Right renal cortex interstitium (tissue), 3 donors: ENCODE results near the gene PLEKHG5. TPM values are rescaled to one million over a fixed set of nuclear protein-coding genes. Genes with fewer than 3 reads are reported as not detected.

Experiments
- DNase-seq, 3 donors: peaks; one replicate each; pipeline ENCODE4 v3.0.0-alpha.2; 2013; ENCODE audit warnings: low read depth in 3 of 3, low spot score in 2 of 3
- polyA plus RNA-seq, 3 donors: library from polyadenylated mRNA; unstranded; fragments of 120-200 nt; gene quantifications; one replicate each; pipeline ENCODE4 v1.2.1, GENCODE V29; 2013; ENCODE audit not compliant: insufficient read length in 3 of 3

Gene PLEKHG5
- polyA plus RNA-seq, 3 donors = 9.1 to 11.1 (median 10.2) TPM

DNA sequence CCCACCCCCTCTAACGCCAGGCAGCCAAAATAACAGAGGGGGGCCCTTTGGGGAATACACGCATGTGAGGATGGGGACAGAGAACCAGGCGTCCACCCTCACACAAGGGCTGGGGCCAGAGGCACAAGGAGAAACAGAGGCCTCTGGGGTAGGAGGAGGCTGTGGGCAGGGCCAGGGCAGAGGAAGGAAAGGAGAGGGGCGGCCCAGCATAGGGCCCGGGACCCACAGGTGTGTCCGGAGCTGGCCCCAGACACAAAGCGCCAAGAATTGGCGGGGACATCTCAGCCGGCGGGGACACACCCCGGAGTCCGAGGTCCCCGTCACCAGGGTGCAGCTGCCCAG, 6.7 kb downstream of the PLEKHG5 start:
- DNase-seq = no peak

DNA sequence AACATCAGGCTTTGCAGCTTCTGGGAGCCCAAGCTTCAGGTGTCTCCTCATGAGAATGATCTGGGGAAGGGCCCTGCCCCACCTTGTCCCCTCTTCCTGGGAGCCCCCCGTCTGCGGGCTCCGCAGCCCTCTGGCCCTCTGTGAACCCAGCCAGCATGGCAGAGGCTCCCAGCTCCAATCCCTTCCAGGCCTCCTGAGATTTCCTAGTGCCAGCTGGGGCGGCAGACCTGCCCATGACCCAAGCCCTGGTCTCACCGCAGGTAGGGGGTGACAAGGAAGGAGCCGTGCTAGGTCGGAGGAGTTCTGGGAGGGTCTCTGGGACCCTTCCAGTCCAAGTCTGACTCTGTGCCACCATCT, 7.7 kb downstream of the PLEKHG5 start:
- DNase-seq = no peak

DNA sequence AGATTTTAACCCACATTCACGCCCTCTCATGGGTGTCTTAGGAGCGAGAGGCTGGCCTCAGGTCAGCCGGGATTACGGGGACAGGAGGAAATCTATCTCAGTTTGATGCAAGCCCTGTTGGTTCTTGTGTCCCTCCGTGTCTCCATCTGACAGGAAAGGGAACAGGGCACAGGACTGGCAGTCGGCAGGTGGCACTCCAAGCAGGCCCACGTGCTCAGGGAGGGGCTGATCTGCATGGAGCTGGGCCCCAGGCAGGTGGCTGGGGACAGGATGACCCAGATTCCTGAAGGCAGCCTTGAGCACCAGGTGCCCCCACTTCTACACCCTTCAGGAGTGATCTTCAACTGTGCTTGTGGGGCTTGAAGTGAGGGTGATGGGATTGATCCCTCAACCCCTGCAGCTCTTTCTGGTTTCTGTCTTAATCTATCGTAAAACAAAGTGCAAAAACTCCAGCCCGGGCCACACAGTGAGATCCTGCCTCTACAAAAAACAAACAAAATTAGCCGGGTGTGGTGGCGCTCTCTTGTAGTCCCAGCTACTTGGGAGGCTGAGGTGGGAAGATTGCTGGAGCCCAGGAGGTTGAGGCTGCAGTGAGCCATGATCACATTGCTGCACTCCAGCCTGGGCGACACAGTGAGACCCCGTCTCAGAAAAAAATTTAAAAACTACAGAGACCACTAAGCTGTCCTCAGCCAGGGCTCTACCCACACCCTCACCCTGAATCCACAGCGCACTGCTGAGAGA, 8.3 kb downstream of the PLEKHG5 start:
- DNase-seq = no peak

DNA sequence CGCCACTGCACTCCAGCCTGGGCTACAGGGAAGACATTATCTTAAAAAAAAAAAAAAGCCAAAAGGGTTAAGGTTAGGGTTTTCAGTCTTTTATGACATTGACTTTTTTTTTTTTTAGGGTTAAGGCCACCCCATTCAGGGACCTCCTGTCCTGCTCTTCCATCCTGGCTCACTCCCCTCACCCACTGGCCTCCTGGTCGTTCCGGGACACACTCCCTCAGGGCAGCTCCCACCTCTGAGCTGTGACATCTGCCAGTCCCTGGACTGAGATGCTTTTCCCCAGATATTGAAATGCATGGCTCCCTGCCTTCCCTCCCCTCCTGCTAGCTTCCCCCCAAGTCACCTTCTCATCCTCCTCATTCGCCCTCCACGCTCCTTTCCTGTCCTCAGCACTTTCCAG, 9.6 kb downstream of the PLEKHG5 start:
- no peak for DNase-seq

DNA sequence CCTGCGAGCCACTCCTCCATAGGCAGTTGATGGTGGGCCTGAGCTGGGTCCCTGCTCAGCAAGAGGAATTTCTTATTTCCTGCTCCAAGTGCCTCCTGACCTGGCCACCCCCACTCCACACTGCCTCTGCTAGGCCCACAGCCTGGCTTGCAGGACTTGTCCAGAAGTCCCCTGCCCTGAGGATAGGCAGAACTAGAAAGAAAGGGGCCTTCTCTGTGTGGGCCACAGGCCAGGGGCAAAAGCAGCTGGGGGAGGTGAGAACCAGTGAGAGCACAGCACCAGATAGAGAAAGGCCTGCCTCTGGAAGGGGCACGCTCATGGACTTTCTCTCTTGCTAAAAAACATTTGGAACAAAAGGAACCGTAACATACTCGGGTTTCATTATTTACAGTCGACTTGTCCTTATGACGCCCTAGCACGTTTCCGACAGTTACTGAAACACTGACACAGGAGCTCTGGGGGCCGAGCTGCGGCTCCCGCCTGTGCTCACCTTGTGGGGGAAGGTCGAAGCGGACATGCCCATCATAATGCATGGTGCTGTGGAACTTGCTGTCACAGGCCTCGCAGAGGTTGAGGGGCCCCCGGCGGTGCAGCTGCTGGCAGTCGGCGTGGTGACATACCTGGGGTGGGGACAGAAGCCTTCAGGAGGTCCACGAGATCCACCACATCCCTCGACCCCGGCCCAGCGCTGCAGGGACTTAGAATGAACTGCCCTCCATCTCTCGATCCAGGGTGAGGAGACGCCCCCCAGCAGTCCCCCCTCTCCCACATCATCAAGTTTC, 14.2 kb downstream of the PLEKHG5 start:
- DNase-seq = no peak

DNA sequence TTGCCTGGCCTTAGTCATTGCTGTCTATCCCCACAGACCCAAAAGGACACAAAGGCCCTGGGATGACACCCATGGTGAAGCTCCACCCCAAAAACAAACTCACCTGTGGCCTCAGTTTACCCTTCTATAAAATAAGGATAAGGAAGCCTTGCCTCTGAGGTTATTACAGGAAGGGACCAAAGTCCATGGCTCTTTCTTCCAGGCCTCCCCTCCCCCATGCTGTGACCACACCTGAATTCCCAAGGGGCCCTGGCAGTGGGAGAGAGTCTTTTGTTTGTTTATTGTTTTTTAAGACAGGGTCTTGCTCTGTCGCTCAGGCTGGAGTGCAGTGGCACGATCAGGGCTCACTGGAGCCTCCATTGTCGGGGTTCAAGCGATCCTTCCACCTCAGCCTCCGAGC, 15.0 kb downstream of the PLEKHG5 start:
- no peak for DNase-seq

DNA sequence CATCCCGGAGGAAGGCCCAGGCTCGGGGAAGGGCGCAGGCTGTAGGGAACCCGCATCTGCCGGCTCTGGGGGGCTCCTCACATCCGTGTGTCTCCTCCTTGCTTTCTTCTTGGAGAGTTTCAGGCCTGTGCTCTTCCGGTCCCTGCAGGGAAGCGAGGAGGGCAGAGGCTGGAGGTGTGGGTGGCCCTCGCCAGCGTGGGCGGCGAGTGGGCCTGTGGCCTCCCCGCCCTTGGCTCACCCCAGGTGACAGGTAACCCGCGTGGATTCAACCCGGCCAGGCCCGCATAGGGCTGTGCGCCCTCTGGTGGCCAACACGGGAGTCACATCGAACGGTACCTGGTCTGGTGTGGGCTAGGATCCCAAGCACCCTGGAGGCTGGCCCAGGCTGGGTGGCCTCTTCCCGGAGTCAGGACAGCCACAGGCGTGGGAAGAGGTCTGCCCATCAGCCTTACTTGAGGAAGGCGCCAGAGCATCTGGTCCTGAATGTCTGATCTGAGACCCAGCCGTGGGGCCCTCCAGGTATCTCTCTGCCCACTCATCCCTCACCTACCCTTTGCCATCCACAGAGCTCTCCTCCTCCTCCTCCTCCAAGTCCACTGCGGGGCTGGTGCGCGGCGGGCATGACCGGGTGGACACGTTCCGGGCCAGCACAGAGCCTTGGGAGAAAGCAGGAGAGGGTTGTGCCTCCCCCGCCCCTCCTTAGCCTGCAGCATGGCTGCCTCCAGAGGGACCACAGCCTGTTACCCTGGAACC, 15.9 kb downstream of the PLEKHG5 start:
- no peak for DNase-seq

DNA sequence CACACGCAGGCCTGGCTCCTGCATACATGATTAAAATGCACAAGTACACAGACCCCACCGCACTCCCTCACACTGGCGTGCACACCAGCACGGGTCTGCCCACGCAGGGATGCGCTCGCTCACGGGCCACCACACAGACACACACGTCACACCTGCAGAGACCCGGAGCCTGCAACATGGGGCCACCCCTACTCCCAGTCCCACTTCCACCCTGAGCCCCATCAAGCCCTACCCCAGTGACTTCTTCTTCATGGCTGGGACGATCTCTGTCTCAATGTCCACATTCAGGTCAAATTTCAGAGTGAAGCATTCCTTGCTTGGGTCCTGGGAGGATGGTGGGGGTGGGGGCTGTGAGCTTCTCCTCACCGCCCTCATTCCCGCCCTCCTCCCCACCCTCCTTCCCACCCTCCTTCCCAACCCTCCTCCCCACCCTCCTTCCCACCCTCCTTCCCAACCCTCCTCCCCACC, 16.6 kb downstream of the PLEKHG5 start:
- DNase-seq = no peak

DNA sequence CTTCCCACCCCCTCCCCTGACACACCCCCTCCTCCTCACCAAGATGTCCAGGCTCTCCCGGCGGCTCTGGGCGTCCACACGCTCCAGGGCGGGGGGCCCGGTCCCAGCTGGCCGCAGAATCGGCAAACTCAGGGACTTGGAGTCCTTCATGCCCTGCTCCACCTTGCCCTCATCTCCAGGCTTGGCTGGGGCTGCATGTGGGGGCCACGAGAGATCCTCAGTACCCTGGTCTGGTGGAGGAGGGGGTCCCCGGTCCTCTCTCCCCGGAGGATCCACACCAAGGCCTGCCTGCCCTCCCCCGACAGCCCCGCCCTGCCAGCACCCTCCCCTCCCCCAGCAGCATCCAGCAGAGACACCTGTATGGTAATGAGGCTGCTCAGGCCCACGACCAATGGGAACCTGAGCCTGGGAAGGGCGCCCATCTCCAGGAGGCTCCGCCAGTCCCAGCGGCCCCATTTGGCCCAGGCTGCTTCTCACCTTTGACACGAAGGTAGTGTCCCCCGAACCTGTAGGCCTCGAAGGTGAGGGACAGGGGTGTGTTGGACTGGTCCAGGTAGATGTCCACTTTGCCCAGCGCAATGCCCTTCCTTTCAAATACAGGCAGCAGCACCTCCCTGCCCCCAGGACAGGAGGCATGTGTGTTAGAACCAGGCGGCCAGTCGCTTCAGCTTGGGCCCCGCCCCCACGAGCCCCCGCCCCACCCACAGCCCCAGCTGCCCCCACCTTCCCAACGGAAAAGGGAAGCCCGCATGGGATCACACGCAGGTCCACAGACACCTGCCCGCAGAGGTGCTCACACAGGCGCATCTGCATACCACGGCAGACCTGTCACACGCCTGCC, 17.3 kb downstream of the PLEKHG5 start:
- DNase-seq = no peak

DNA sequence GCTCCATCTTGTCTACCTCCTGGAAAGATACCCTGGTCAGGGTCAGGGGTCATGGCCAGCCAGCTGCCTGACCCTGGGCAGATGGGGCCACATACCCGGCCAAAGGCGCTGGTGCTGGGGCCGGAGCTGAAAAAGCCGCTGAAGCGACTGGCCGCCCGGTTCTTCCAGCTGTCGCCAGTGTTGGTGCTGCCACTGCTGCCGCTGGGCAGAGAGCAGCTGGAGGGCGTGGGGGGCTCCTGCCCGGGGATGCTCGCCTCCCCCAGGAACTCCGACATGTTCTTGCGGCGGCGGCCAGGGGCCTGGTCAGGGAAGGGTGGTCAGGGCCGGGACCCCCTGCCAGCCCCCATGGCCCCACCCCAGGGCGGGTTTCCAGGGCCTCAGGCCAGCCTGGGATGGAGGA, 18.3 kb downstream of the PLEKHG5 start:
- DNase-seq = no peak

DNA sequence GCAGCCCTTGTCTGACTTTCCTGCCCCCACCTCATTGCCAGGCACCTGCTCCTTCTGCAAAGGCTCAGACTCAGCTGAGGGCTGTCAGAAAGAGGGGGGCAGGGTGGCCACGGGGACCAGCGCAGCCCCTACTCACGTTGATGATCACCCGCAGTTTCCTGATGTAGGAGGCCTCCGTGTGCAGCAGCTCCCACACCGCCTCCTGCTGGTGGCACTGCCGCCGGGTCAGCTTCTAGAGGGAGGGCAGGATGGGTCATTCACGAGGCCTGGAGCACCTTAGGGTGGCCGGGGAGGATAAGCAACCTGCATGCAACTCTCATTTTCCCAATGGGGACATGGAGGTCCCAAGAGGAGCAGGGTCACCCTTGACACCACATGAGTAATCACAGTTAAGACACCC, 19.1 kb downstream of the PLEKHG5 start:
- DNase-seq = no peak

DNA sequence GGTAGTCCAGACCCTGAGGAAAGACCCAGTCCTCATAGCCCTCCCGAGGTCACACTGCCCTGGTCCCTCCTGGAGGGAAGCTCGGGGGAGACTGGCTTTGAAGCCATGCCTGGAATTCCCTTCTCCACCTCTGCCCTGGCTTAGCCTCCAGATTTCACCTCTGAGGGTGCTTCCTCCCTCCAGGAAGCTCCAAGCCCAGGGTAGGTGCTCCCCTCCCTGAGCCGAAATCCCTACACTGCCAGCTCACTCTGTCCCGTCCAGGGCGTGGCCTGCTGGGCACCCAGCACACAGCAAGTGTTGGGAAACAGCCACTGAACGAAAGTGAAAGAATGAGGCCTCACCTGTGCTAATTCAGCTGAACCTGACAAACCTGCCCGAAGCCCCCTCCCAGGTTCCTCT, 19.5 kb downstream of the PLEKHG5 start:
- no peak for DNase-seq

DNA sequence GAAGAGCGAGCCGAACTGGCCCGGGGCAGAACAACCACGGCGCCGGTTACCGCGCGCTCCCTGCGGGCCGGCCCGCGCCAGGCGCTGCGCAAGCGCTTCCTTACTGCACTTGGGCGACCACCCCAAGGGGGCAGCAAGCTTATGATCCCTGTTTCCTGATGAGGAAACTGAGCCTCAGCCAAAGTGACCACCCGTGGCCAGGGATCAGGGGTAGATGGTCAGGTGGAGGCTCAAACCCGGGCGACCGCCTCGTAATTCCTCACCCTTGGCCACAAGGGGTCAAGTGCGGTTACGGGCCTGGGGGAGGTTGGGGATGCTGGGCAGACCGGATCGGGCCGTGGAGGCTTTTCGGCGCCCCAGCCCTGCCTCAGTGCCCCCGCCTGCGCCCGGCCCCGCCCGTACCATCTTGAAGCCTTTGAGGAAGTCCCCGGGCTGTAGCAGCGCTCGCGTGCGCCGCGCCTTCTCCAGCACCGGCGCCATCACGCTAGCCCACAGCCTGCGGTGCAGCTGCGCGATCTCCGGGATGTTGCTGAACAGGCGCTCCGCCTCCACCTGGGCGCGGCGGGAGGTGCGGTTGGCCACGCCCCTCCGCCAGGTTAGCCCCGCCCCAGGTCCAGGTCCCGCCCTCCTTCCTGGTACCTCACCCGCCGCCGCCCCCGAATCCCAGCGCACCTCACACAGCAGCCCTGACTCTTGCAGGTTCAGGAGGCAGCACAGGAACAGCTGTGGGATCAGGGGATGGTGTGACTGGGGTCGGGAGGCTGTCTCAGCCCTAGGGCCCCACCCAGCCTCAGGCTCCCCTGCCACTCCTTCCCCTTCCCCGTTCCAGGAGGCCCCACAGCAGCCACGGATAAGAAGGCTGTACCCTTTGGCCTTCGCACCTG, 20.1 kb downstream of the PLEKHG5 start:
- no peak for DNase-seq

DNA sequence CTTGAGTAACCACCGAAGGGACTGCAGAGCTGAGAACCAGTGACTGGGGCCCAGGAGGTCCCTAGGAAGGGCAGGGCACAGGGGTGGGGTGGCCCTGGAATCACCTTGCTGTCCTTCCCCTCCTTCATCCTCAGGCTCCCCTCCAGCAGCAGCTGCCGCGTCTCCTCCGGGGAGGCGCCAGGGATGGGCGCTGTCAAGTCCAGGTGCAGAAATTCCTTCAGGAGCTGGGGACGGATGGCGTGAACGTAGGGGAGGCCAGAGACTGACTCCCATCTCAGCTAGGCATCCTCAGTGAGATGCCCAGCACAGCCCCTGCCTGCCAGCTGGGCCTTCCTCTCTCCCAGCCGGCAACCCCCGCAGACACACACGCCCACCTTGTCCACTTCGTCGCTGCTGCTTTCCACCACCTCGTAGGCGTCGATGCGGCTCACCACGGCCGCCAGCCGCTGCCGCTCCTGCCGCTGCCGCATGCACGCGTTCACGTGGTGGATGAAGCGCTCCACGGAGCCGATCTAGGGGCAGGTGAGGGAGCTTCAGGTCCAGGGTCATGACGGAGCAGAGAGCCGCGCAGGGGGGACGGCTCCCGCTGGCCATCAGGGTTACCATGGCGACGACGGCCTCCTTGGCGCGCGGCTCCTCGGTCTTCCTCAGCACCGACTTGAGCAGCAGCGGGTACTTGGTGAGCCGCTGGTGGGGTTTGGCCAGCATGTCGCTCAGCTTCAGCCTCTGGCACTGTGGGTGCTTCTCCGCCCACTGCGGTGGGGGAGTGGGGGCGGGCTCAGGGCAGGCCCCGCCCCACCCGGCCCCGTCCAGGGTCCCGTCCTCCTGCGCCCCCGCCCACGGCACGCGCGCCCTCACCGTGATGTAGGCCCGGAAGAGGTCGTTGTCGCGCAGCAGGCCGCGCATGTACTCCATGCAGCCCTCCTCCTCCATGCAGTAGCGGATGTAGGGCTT, 21.1 kb downstream of the PLEKHG5 start:
- no peak for DNase-seq

DNA sequence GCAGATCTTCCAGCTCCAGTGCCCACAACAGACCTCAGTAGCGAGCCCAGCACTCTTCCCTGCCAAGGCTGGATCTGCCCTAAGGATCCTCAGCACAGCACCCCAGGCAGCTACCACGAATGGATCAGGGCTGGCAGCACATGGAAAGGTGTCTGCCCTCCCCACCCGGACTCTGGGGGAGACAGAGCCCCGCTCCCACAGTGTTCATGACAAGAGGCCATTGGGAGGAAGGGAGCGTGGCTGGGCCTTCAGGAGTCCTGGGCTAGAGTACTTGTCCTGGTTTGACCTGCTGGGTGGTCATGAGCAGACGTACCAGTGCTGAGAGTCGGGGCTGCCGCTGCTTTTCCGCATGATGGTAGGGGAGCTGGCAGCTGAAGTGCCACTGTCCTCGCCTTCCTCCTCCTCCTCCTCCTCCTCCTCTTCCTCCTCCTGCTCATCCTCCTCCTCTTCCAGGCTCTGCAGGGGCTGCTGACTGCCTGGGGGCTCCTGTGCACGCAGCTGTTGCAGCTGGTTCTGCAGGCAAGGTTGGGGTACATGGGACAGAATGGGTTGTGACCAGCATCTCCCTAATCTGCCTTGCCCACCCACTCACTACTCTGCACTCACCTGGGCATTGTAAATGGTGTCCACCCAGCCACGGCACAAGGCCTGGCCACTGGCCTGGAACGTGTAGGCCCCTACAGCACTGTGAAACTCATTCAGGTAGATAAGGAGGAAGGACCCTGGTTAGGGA, 22.6 kb downstream of the PLEKHG5 start:
- DNase-seq = no peak

DNA sequence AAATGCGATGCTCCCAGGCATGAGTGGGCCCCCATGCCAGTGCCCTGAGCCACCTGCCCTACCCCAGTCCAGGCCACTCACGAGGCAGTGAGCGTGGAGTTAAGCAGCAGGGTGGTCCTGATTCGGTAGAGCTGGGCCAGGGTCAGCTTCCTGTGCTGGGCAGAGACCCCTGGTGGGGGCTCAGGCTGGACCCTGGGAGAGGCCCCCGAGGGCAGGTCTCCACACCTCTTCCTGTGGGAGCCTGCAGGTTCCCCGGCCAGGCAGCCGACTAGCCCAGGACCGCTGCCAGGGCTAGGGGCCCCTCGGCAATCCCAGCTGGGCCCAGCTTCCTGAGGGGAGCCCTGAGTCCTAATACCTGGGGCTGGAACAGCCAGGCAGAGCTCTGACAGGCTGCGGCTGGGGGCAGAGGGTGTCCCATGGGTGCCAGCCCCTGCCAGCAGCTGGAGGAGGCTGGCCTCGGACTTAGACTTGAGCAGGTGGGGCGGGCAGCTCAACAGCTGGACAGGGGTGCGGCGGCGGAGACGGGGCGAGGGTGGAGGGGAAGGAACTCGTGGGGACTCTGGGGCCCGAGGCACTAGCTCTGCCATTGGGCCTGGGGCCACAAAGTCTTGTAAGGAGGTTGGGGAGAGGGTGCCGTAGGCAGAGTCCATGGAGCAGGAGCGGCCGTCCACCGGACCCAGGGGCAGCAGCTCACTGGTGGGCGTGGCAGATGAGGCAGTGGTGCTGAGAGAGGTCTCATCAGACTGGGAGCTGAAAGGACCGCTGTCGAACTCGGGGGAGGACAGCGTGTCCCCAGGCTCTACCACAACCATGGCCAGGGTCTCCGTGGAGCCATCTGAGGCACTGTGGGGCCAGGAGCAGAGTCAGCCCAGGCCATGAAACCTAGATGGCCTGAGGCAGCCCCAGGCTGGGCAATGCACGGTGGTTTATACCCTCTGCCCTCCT, 23.5 kb downstream of the PLEKHG5 start:
- no peak for DNase-seq

DNA sequence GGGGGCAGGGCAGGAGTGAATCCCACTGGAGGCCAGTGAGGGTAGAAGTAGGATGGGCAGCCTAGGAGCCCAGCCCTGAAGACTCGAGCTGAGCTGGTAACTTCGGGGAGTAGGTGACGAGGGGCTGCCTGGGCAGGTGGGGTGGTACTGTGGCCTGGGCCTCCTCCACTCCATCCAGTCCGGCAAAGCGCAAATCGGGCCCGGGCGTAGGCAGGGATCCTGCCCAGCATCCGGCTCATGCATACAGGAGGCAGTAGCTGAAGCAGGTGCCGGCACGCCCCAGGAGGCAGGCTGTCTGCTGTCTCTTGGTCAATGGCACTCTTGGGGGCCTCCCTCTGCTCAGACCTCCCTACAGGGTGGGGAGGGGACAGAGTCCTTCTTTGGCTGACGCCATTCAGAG, 24.2 kb downstream of the PLEKHG5 start:
- no peak for DNase-seq
